HepG2 (cell line): ENCODE results near the gene NUDT8. TPM values are rescaled to one million over a fixed set of nuclear protein-coding genes. Genes with fewer than 3 reads are reported as not detected.

Source experiments
- CBX1 ChIP-seq: IDR thresholded peaks from one replicate; pipeline ENCODE4 v1.6.1; 2016; ENCODE audit warnings: antibody characterized with exemption, low read depth
- ELF4 ChIP-seq: sonication (generic); formaldehyde crosslinking; IDR thresholded peaks from 2 replicates; pipeline ENCODE4 v1.5.0; 2020; ENCODE audit warnings: missing genetic modification reagents, mild to moderate bottlenecking, moderate library complexity, borderline replicate concordance
- HNF1B ChIP-seq: sonication (generic); formaldehyde crosslinking; IDR thresholded peaks from 2 replicates; pipeline ENCODE4 v1.5.1; 2020; ENCODE audit warnings: mild to moderate bottlenecking, moderate library complexity, missing genetic modification reagents
- HNRNPUL1 ChIP-seq: fragments of 200-400 bp; formaldehyde crosslinking; IDR thresholded peaks from 2 replicates; pipeline ENCODE4 v1.6.1; 2017; ENCODE audit warnings: low read depth, mild to moderate bottlenecking, low read length, moderate library complexity
- MATR3 ChIP-seq: sonication (generic); formaldehyde crosslinking; IDR thresholded peaks from 2 replicates; pipeline ENCODE4 v1.4.0; 2020; ENCODE audit warnings: missing genetic modification reagents
- MIXL1 ChIP-seq: IDR thresholded peaks from 2 replicates; pipeline ENCODE4 v1.6.1; 2016
- MXI1 ChIP-seq: IDR thresholded peaks from 3 replicates; pipeline ENCODE4 v1.6.1; 2012; ENCODE audit warnings: low read depth, low read length, inconsistent platforms, borderline replicate concordance
- NFAT5 ChIP-seq: sonication (generic); formaldehyde crosslinking; IDR thresholded peaks from 2 replicates; pipeline ENCODE4 v1.4.0; 2020; ENCODE audit warnings: missing genetic modification reagents
- PRPF4 ChIP-seq: fragments of 200-400 bp; formaldehyde crosslinking; IDR thresholded peaks from 2 replicates; pipeline ENCODE4 v1.6.1; 2016; ENCODE audit warnings: low read length, low read depth; ENCODE audit not compliant: poor library complexity, severe bottlenecking
- SAP130 ChIP-seq: IDR thresholded peaks from 2 replicates; pipeline ENCODE4 v1.6.1; 2016; ENCODE audit warnings: low read depth
- SP140L ChIP-seq: sonication (generic); formaldehyde crosslinking; IDR thresholded peaks from 2 replicates; pipeline ENCODE4 v1.4.0; 2020; ENCODE audit warnings: missing genetic modification reagents, borderline replicate concordance
- ZBTB1 ChIP-seq: sonication (generic); formaldehyde crosslinking; IDR thresholded peaks from 2 replicates; pipeline ENCODE4 v1.4.0; 2020; ENCODE audit warnings: missing genetic modification reagents, borderline replicate concordance
- ZNF431 ChIP-seq: sonication (generic); formaldehyde crosslinking; IDR thresholded peaks from 2 replicates; pipeline ENCODE4 v1.9.0; 2022; ENCODE audit warnings: missing genetic modification reagents, low read depth, mild to moderate bottlenecking, borderline replicate concordance
- ZNF564 ChIP-seq: sonication (generic); formaldehyde crosslinking; IDR thresholded peaks from 2 replicates; pipeline ENCODE4 v1.8.1; 2023; ENCODE audit warnings: mild to moderate bottlenecking, missing genetic modification reagents
- polyA plus RNA-seq, 8 experiments: library from polyadenylated mRNA; depleted of rRNA in 3 of 8; stranded (reverse) in 7 of 8; unstranded in 1 of 8; fragments of >200 nt; fragmentation: Illumina TruSeq in 4 of 8; extraction: Trizol in 4 of 8; gene quantifications; 2 replicates each; pipeline versions ENCODE4 v1.2.1 to v1.2.3, GENCODE V29; 2011 to 2016; ENCODE audit warnings: low read depth in 4 of 8, missing spikeins in 1 of 8, mixed read lengths in 1 of 8; ENCODE audit not compliant: insufficient read depth in 1 of 8
- total RNA-seq, 5 experiments: library from RNA; depleted of rRNA; stranded (reverse); fragments of >200 nt; fragmentation: Illumina TruSeq; extraction: Trizol; gene quantifications; 2 replicates each; pipeline ENCODE4 v1.2.3, GENCODE V29; 2016; ENCODE audit warnings: low read depth in 1 of 5
- TF ChIP-seq, protein P1 (sequence below): IDR thresholded peaks from 2 replicates; pipeline ENCODE4 v1.6.1; 2012; ENCODE audit warnings: low read depth, low read length, improper control_type of control experiment
- TF ChIP-seq, protein P2 (sequence below): sonication (generic); formaldehyde crosslinking; IDR thresholded peaks from 2 replicates; pipeline ENCODE4 v1.4.0; 2020; ENCODE audit warnings: mild to moderate bottlenecking, missing genetic modification reagents, borderline replicate concordance

NUDT8 gene
- total and polyA plus RNA-seq, 2 of the 13 experiments (the other 11 are each of a cell fraction or from before 2014, with no cell fraction given) = 6.7 to 25.8 TPM

DNA sequence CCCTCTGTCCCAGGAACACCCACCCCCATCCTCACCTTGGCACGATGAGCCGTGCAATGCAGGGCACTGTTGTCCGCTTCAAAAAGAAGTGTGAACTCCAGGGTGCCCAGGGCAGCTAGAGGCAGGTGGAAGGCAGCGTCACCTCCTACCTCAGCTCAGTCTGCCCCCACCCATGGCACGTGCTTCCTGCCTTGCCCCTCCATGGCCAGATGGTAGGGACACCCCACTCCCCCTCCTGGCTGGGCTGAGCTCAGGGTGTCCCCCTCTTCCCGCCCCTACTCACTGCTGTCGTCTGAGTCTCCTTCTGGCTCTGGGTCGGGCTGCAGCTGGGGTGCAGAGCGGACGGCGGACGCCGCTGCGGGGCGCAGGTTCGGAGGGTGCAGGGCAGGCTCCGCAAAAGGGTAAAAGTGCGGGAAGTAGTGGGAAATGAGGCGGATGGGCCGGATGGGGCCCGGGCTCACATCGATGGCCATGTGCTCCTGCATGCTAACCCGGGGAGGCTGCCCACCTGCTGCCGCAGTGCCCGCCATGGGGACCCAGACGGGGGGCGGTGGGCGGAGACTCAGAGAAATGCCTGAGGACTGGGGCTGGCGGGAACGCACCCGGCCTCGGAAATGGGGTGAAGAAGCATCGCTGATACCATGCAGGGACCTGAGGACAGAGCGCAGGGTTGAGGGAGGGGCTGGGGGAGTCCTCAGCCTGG, 13.9 kb downstream of the NUDT8 start (continued):
- no peak for TF ChIP-seq MATR3
- TF ChIP-seq NFAT5 (CRISPR knock-in tag) = no peak
- TF ChIP-seq CBX1 = no peak
- TF ChIP-seq, protein P1, sequence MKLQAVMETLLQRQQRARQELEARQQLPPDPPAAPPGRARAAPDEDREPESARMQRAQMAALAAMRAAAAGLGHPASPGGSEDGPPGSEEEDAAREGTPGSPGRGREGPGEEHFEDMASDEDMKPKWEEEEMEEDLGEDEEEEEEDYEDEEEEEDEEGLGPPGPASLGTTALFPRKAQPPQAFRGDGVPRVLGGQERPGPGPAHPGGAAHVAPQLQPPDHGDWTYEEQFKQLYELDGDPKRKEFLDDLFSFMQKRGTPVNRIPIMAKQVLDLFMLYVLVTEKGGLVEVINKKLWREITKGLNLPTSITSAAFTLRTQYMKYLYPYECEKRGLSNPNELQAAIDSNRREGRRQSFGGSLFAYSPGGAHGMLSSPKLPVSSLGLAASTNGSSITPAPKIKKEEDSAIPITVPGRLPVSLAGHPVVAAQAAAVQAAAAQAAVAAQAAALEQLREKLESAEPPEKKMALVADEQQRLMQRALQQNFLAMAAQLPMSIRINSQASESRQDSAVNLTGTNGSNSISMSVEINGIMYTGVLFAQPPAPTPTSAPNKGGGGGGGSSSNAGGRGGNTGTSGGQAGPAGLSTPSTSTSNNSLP = no peak
- no peak for TF ChIP-seq ZBTB1 (CRISPR knock-in tag)
- no peak for TF ChIP-seq SP140L (CRISPR knock-in tag)
- TF ChIP-seq ZNF431 (CRISPR knock-in tag) = no peak
- TF ChIP-seq HNF1B (CRISPR knock-in tag) = no peak
- TF ChIP-seq ELF4 (CRISPR knock-in tag) = no peak
- TF ChIP-seq MXI1 = no peak
- TF ChIP-seq MIXL1 = no peak
- TF ChIP-seq, protein P2, sequence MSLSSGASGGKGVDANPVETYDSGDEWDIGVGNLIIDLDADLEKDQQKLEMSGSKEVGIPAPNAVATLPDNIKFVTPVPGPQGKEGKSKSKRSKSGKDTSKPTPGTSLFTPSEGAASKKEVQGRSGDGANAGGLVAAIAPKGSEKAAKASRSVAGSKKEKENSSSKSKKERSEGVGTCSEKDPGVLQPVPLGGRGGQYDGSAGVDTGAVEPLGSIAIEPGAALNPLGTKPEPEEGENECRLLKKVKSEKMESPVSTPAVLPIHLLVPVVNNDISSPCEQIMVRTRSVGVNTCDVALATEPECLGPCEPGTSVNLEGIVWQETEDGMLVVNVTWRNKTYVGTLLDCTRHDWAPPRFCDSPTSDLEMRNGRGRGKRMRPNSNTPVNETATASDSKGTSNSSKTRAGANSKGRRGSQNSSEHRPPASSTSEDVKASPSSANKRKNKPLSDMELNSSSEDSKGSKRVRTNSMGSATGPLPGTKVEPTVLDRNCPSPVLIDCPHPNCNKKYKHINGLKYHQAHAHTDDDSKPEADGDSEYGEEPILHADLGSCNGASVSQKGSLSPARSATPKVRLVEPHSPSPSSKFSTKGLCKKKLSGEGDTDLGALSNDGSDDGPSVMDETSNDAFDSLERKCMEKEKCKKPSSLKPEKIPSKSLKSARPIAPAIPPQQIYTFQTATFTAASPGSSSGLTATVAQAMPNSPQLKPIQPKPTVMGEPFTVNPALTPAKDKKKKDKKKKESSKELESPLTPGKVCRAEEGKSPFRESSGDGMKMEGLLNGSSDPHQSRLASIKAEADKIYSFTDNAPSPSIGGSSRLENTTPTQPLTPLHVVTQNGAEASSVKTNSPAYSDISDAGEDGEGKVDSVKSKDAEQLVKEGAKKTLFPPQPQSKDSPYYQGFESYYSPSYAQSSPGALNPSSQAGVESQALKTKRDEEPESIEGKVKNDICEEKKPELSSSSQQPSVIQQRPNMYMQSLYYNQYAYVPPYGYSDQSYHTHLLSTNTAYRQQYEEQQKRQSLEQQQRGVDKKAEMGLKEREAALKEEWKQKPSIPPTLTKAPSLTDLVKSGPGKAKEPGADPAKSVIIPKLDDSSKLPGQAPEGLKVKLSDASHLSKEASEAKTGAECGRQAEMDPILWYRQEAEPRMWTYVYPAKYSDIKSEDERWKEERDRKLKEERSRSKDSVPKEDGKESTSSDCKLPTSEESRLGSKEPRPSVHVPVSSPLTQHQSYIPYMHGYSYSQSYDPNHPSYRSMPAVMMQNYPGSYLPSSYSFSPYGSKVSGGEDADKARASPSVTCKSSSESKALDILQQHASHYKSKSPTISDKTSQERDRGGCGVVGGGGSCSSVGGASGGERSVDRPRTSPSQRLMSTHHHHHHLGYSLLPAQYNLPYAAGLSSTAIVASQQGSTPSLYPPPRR (CRISPR knock-in tag) = no peak
- no peak for TF ChIP-seq PRPF4
- TF ChIP-seq SAP130 (CRISPR knock-in tag) = no peak
- no peak for TF ChIP-seq HNRNPUL1
- no peak for TF ChIP-seq ZNF564 (CRISPR knock-in tag)
